Dermis blood vessel endothelial cell (primary cell): ENCODE data around the gene AK1. TPM values are rescaled to one million over a fixed set of nuclear protein-coding genes. Genes with fewer than 3 reads are reported as not detected.

Experiments used
- total RNA-seq: library from RNA; depleted of rRNA; stranded (reverse); fragments of >200 nt; gene quantifications from 2 replicates; pipeline ENCODE4 v1.2.3, GENCODE V29; 2014

The AK1 gene
- total RNA-seq, 1 donor from 2014 or later = 22.0 TPM

Other genes starting within 250 kb of the AK1 start
- not detected in 2 replicates for gene CFAP157, start 170.7 kb downstream of the AK1 start, total RNA-seq
- gene PTRH1, start 162.0 kb downstream of the AK1 start, total RNA-seq = 22.3 and 24.7 TPM in 2 replicates
- not detected in 2 replicates for gene TTC16, start 161.6 kb downstream of the AK1 start, total RNA-seq
- 7.7 and 13.2 TPM in 2 replicates for gene TOR2A, start 142.4 kb downstream of the AK1 start, total RNA-seq
- gene SH2D3C, start 99.0 kb downstream of the AK1 start, total RNA-seq = 77.8 and 95.6 TPM in 2 replicates
- gene CDK9, start 91.6 kb downstream of the AK1 start, total RNA-seq = 102 and 116 TPM in 2 replicates
- gene FPGS, start 74.8 kb downstream of the AK1 start, total RNA-seq = 64.2 and 93.8 TPM in 2 replicates
- gene ENG, start 23.0 kb downstream of the AK1 start, total RNA-seq = 84.2 and 165 TPM in 2 replicates
- gene ST6GALNAC6, start 21.9 kb upstream of the AK1 start, total RNA-seq = 33.2 and 44.8 TPM in 2 replicates
- 50.0 and 98.0 TPM in 2 replicates for gene ST6GALNAC4, start 39.4 kb upstream of the AK1 start, total RNA-seq
- 0.51 and 0.70 TPM in 2 replicates for gene PIP5KL1, start 53.1 kb upstream of the AK1 start, total RNA-seq
- gene DPM2, start 60.2 kb upstream of the AK1 start, total RNA-seq = 8.5 and 9.9 TPM in 2 replicates
- 8.3 and 34.4 TPM in 2 replicates for gene EEIG1, start 103.3 kb upstream of the AK1 start, total RNA-seq
- gene NAIF1, start 189.6 kb upstream of the AK1 start, total RNA-seq = 12.8 and 13.8 TPM in 2 replicates
- 34.1 and 64.7 TPM in 2 replicates for gene SLC25A25, start 190.6 kb upstream of the AK1 start, total RNA-seq